ENCODE data around the gene CTIF. TPM values are rescaled to one million over a fixed set of nuclear protein-coding genes. Genes with fewer than 3 reads are reported as not detected.
A peak's percentile ranks its signal among the peaks of the same experiment; 100 is the strongest.

The CTIF gene
- polyA plus RNA-seq, 3 donors, result 0.38 to 8.7 (median 1.2) TPM

- H3K79me2 ChIP-seq (ENCODE audit: insufficient read depth, low read length), result no peaks in the 10 kb centered on the region
- DNase-seq, result no peak
- no peak for TF ChIP-seq CTCF (IDR thresholded peaks at IDR 0.05)
- peaks cover 7 to 11% of the 10 kb centered on the region in 2 donors for H3K4me1 ChIP-seq (ENCODE audit: control insufficient read depth in 1 of 2, insufficient read depth in 2 of 2, low read length in 2 of 2)
- peaks cover 15% of the 10 kb centered on the region for H3K4me1 Mint-ChIP-seq
- no peaks in the 10 kb centered on the region for H4K20me1 ChIP-seq (ENCODE audit: insufficient read depth, low read length)
- H2AFZ ChIP-seq (ENCODE audit: insufficient read depth, low read depth, low read length, poor library complexity, severe bottlenecking), result no peak overlapping the region
- WGBS (ENCODE audit: insufficient coverage), result 84% methylated on average over 3 of the region's 7 CpGs
- no peak overlapping the region for H3K27ac ChIP-seq (ENCODE audit: low read depth in 1 of 2, low read length in 2 of 2)
- intact Hi-C loops (cut with micrococcal nuclease), result loop anchor here in 1 of 2 donors (10.0 kb wide), 1 partner anchor 65 kb away; no protein-coding TSS in a partner anchor
- H3K4me2 ChIP-seq (replicated peaks; ENCODE audit: extremely low read depth, low read length, poor library complexity, severe bottlenecking), result no peak overlapping the region
- no peak overlapping the region for H3K9ac ChIP-seq (ENCODE audit: insufficient read depth, low read length, poor library complexity, severe bottlenecking)
- no peak overlapping the region for H3K4me3 ChIP-seq (replicated peaks in 1 of 3; ENCODE audit: low read depth in 2 of 3, low read length in 3 of 3)
- H3K36me3 Mint-ChIP-seq, result peaks cover 4 to 12% of the 10 kb centered on the region in 2 donors
- H3K9me3 Mint-ChIP-seq, result no peaks in the 10 kb centered on the region
- peak overlapping the region in 1 of 7 donors; percentile 21 for H3K27ac Mint-ChIP-seq
- H3K36me3 ChIP-seq (replicated peaks in 1 of 2; ENCODE audit: control insufficient read depth in 1 of 2, insufficient read depth in 2 of 2, low read length in 2 of 2), result no peaks in the 10 kb centered on the region
- H3K9me3 ChIP-seq (replicated peaks in 1 of 2; ENCODE audit: control insufficient read depth in 1 of 2, insufficient read depth in 1 of 2, low read length in 2 of 2), result no peaks in the 10 kb centered on the region
- peaks cover 0 to 2% (median 2%) of the 10 kb centered on the region in 3 donors for H3K27me3 Mint-ChIP-seq (ENCODE audit: low read depth in 3 of 3)
- H3K27me3 ChIP-seq (ENCODE audit: control insufficient read depth in 2 of 2, insufficient read depth in 2 of 2, low read length in 2 of 2), result no peaks in the 10 kb centered on the region
- no peak overlapping the region for H3K4me3 Mint-ChIP-seq
These were observed 160.9 kb downstream of the CTIF start for GRCh38 chr18:48699761-48700160.

- peaks cover 7 to 11% of the 10 kb centered on the region in 2 donors for H3K4me1 ChIP-seq (ENCODE audit: control insufficient read depth in 1 of 2, insufficient read depth in 2 of 2, low read length in 2 of 2)
- H3K4me2 ChIP-seq (replicated peaks; ENCODE audit: extremely low read depth, low read length, poor library complexity, severe bottlenecking), result no peak overlapping the region
- H3K4me1 Mint-ChIP-seq, result peaks cover 15% of the 10 kb centered on the region
- H3K27me3 Mint-ChIP-seq (ENCODE audit: low read depth in 3 of 3), result peaks cover 0 to 2% (median 0%) of the 10 kb centered on the region in 3 donors
- H3K27ac ChIP-seq (ENCODE audit: low read depth in 1 of 2, low read length in 2 of 2), result no peak overlapping the region
- H3K4me3 ChIP-seq (replicated peaks in 1 of 3; ENCODE audit: low read depth in 2 of 3, low read length in 3 of 3), result no peak overlapping the region
- no peaks in the 10 kb centered on the region for H3K9me3 ChIP-seq (replicated peaks in 1 of 2; ENCODE audit: control insufficient read depth in 1 of 2, insufficient read depth in 1 of 2, low read length in 2 of 2)
- no peak overlapping the region for H2AFZ ChIP-seq (ENCODE audit: insufficient read depth, low read depth, low read length, poor library complexity, severe bottlenecking)
- no peak for DNase-seq
- no peak overlapping the region for H3K4me3 Mint-ChIP-seq
- H3K79me2 ChIP-seq (ENCODE audit: insufficient read depth, low read length), result no peaks in the 10 kb centered on the region
- peaks cover 4 to 12% of the 10 kb centered on the region in 2 donors for H3K36me3 Mint-ChIP-seq
- 98% methylated on average over 6 of the region's 9 CpGs for WGBS (ENCODE audit: insufficient coverage)
- no peak overlapping the region for H3K9ac ChIP-seq (ENCODE audit: insufficient read depth, low read length, poor library complexity, severe bottlenecking)
- H3K36me3 ChIP-seq (replicated peaks in 1 of 2; ENCODE audit: control insufficient read depth in 1 of 2, insufficient read depth in 2 of 2, low read length in 2 of 2), result no peaks in the 10 kb centered on the region
- H3K27ac Mint-ChIP-seq, result no peak overlapping the region
- no peaks in the 10 kb centered on the region for H3K9me3 Mint-ChIP-seq
- H4K20me1 ChIP-seq (ENCODE audit: insufficient read depth, low read length), result no peaks in the 10 kb centered on the region
- no peak for TF ChIP-seq CTCF (IDR thresholded peaks at IDR 0.05)
- intact Hi-C loops (cut with micrococcal nuclease), result loop anchor here in 1 of 2 donors (10.0 kb wide), 1 partner anchor 64 kb away; no protein-coding TSS in a partner anchor
- no peaks in the 10 kb centered on the region for H3K27me3 ChIP-seq (ENCODE audit: control insufficient read depth in 2 of 2, insufficient read depth in 2 of 2, low read length in 2 of 2)
These were observed 161.6 kb downstream of the CTIF start for GRCh38 chr18:48700446-48700845.
